ENCODE measurements around the gene CLK4. TPM values are rescaled to one million over a fixed set of nuclear protein-coding genes. Genes with fewer than 3 reads are reported as not detected.

Gene CLK4
- total RNA-seq, 1 donor from 2014 or later = 23.5 TPM

DNA sequence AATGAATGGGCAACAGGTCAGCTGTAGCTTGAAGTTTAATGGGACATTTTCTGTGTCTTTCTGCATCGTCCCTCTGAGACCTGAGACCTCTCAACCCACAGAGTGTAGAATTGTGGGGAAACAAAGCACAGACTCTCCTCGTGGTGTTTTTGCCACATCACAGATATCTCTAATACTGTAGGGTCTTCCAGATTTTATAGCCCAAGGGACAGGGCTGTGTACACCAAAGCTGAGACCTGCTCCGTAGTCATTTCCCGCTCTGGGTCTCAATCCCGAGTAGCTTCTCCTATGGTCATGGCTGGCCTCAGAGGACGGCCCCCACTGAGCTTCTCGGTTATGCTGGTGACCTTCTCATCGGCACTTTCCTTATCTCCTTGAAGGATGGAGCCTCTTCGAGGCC lies 14.9 kb upstream of the CLK4 start:
- intact Hi-C loops (cut with micrococcal nuclease) = no loop called here
- ATAC-seq (no peak), DNase-seq (no peak)

DNA sequence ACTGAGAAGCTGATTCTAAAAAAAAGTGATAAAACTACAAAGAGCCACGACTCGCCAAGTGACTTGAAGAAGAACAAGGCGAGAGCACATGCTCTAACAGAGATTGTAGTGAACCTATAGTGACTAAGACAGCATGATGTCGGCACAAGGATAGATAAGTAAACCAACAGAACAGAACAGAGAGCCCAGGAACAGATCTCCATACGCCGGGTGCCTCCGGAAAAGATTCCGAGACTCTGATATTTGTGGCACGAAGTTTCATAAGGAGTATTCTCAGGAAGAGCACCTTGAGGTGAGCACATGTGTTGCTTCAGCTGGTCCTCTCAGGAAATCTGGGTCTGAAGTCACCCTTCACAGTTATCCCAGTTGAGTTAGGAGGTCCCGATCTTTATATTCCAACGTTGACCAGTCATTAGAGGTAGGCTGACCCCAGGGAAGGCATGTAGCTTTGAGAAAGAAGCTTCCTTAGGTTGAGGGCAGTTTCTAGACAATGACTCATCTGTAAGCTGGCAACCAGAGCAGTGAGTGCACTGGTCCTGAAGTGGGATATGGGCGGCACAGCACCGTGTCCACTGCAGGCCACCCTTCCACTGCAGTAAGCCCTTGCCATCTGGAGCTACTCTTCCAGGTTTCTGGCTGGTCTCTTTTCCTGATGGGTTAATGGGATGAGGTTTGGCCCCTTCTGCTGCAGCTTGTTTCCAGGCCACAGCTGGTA lies 13.6 kb upstream of the CLK4 start:
- DNase-seq = no peak
- intact Hi-C loops (cut with micrococcal nuclease) = no loop called here
- ATAC-seq = no peak

DNA sequence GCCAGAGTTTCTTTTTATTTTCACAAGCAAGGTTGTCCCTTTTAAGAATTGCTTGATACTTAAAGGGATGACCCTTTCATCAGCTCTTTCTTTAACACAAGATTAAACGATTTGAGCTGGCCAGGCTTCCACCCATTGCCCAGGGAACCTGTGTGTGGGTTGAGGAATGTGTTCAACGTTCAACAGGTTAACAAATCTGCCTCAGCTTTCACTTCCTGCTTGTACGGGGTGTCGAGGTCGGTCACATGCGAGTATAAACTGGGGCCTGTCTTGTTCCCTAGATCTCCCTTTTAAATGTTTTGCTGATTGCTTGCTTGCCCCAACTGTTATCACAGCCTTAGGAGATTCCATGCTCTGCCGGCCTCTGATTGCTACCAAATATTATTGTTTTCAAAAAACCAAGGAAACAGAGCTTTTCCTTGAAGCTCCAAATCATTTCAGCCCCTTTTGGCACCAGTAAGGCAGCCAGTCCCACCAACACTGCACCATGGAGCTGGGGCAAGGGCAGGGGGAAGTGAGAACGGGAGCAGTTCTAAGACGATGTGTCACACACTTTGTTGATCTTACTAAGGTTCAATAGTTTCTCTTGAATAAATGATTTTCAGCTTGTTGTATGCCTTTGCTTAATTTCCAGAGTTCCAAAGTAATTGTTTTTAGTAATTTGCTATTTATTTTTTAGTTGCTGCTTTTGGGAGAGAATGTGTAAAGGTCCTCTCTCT lies 10.7 kb upstream of the CLK4 start:
- no peak for ATAC-seq
- intact Hi-C loops (cut with micrococcal nuclease) = no loop called here
- no peak for DNase-seq

DNA sequence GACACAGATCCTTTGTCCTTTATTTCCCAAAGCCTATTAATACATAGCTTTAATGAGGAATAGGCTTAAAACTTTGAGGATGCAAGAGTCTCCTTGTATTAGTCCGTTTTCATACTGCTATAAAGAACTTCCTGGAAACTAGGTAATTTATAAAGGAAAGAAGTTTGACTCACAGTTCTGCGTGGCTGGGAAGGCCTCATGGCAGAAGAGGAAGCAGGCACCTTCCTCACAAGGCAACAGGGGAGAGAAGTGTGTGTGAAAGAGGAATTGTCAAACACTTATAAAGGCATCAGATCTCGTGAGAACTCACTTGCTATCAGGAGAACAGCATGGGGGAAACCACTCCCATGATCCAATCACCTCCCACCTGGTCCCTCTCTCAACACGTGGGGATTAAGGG lies 5.4 kb upstream of the CLK4 start:
- intact Hi-C loops (cut with micrococcal nuclease) = no loop called here
- no peak for ATAC-seq
- no peak for DNase-seq

DNA sequence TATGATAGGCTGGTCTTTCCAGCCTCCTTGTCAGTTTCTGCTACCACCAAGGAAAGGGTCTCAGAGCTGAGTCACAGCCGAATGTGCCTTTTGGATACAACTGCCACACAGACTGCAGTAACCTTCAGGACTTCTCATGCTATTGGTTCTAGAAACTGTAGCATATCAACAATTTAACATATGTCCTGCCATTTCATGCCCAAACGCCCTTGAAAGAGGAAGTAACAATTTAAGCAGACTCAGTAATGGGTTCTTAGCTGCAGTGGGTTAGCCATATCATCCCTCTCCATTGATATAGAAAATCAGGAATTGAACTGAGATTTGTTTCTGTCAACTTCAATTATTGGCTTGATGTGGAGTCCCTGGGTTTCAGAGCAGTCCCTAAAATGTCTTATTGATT lies 4.1 kb upstream of the CLK4 start:
- ATAC-seq (no peak), DNase-seq (no peak)
- intact Hi-C loops (cut with micrococcal nuclease) = no loop called here

DNA sequence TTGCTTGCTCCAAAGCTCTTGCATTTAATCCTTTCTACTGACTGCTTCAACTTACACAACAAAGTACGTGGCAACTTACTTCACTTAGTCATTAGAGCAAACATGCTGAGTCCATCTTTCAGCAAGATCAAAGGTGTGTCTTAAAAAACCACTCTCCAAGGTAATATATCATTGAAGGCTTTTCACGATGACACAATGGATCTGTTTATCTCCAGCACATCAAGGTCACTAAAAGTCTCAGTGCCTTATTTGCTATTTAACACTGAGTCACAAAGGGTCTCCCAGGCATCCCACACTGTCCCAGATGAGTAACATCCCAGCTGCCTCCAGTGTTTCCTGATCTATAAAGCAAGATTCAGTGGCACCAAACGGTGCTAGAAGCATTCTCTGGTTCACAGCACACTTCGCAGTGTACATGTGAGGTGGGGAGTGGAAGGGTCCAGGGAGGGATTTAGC lies 3.7 kb upstream of the CLK4 start:
- intact Hi-C loops (cut with micrococcal nuclease) = no loop called here
- DNase-seq = no peak
- ATAC-seq = no peak

DNA sequence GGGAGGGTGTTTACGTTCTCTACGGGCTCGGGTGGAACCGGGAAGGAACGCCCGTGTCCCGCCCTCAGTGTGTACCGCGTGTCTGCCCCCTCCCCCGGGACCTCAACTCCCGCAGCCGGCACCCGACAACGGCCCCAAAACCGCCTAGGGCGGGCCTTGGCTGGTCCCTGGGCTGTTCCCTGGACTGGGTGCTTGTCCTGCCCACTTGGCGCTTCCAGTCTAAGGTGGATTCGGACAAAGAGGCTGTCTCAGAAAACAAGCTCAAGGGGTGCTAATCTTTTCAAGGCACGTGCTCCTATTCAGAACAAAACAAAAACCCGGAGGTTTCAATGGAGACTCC lies 379 bp upstream of the CLK4 start:
- intact Hi-C loops (cut with micrococcal nuclease) = no loop called here
- ATAC-seq (no peak), DNase-seq (no peak)

DNA sequence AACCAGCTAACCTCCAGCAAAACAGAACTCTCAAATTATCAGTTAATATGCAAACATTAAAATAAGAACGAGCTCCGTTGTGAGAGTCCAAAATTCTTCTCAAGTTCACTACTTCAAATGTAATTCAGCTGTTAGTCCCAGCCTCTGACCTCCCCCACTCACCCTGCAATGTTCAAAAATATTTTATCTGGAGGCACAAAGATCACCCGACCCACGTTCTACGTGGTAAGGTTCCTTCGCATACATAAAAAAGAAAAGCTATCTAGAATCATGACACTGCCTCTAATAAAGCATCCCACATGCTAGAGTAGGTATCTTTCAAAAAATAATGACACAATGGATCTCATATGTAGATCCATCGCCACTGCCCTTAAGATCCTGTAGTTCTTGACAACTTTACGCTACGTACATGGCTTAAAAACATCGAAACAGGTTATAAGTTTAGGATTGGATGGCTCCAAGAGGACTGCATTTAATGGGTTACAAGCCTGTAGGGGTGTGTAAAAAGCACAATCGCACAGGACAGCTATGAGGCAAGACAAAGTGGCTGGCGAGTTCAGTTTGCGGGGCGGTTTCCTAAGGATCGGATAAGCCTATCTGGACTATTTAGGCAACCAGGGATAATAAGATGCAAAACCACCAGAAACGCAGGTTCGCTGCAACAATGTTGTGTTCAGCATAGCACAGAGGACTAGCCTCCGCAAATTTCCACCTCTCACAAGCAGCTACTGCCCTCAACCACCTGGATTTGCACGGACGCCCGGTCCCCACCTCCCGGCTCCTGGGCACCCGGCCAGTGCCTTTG lies 969 bp downstream of the CLK4 start:
- no peak for DNase-seq
- intact Hi-C loops (cut with micrococcal nuclease) = no loop called here
- ATAC-seq = peak; percentile 24

DNA sequence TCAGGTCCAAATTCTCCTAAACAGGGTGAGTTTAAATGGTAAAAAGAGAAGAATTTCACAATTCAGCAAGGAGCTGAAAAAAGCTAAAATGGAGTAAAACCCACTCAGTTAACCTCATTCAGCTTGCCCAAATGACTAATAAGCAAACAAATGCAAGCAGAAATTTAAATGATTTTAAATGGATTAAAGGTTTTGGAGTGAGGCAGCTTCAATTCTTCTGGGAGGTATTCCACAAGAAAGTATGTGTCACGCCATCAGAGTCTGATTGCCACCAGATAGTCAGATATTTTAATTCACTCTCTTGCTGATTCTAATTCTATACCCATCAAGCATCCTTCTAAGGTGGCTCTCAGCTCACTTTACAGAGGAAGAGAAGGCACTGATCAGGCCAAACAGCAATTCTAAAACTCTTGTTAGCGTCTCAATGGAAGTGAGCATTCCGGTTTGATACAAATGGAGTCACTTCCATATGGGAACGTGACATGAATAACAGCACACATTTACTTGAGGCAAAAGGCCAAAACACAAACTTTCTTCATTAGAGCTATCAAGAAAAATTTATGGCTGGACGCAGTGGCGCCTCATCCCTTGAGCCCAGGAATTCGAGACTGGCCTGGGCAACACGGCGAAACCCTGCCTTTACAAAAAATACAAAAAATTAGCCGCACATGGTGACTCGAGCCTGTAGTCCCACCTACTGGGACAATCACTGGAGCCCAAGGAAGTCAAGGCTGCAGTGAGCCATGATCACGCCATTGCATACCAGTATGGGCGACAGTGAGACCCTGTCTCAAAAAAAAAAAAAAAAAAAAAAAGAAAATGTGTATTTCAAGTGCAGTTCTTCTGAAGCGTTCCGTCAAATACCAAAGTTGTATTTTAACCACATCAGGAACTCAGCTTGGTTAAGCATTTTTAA lies 2.0 kb downstream of the CLK4 start:
- no peak for DNase-seq
- ATAC-seq = no peak
- intact Hi-C loops (cut with micrococcal nuclease) = no loop called here

DNA sequence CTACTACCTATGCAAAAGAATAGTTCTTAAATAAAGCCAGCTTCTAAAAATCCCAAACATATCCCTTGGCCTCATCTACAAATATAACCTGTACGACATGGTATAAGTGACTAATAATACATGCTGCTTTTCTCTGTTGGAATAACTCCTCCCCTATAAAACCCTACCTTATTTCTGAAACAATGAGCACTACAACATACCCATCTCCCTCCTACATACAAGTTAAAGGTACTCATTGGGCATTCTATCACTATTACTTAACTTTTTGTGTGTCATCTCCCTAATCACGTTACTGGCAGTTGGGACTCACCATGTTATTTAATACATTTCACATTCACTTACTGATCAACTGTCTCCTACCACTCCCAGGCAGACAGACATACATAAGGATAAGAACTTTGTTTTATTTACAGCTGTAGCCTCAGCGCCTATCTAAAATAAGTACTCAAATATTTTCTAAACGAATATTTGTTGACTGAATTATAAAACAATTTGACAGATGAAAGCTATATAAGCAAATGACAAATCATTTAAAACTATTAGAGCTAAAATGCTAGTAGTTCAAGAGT lies 4.1 kb downstream of the CLK4 start:
- intact Hi-C loops (cut with micrococcal nuclease) = no loop called here

DNA sequence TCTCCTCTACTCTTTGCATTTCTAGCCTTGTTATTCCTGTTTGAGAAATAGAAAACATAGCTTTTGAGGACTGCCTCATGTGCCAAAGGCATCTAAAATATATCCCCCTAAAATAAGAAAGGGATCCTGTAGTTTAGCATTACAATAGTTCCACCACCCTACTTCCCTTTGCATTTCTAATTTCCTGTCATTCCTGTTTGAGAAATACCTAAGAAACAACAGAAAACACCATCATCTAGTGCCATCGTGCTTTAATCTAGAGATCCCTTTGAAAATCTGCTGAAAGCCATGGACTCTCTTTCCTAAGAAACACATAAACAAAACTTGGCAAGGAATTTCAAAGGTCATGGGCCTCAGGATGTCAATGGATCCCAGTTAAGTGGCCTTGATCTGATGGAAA lies 7.5 kb downstream of the CLK4 start:
- intact Hi-C loops (cut with micrococcal nuclease) = no loop called here
- ATAC-seq (no peak), DNase-seq (no peak)

More for the DNA sequence above, 4.1 kb downstream of the CLK4 start:
- DNase-seq = no peak
- ATAC-seq = no peak

DNA sequence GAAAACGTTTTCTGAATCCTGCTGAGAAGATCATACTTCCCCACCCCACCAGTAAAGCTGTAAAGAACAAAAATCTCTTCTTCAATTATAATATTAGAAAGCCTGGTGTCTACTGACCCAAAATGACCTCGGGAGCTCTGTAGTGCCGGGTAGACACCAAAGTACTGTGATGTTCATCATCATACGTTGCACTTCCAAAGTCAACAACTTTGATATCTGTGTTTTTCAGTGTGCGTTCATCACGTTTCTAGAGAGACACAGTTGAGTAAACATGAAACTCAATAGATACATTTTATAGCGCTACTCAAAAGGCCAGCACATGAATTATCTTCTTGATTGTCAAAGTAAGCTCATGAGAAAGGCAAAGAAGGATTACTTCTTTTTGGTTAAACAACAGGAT lies 14.6 kb downstream of the CLK4 start:
- ATAC-seq = peak; percentile 45
- DNase-seq = no peak
- intact Hi-C loops (cut with micrococcal nuclease) = no loop called here

DNA sequence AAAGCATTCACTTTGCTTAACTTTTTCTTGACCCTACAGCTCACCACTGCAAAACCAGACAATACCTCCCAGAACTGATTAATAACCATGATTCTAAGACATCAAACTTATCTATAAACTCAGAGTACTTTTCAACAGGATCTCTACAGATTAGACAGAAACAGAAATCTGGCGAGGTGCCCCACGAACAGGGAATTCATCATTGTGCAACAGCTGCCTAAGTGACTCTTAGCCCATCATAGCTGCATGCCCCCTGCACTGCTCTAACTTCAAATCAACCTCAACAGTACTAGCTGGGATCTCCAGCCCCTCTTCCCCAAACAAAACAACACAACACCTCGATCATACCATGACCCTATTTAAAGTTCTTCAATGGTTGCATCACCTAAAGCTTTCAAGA lies 20.6 kb downstream of the CLK4 start:
- DNase-seq (no peak), ATAC-seq (peak; percentile 32)
- intact Hi-C loops (cut with micrococcal nuclease) = no loop called here

DNA sequence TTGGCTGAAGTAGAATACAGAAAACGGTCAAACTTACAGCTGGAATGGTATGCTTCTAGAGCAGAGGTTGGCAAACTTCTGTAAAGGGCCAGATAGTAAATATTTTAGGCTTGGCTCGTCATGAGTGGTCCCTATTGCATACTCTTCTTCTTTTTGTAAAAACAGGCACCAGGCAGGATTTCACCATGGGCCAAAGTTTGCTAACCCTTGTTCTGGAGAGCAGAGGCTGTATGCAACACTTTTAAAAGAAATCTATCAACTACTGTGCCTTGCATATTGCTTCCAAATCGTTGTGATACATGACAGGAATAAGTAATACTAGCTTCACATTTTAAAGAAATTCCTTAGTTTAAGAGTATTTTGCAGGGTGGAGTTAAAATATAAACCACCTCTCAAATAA lies 21.1 kb downstream of the CLK4 start:
- ATAC-seq = no peak
- intact Hi-C loops (cut with micrococcal nuclease) = no loop called here
- DNase-seq = no peak

DNA sequence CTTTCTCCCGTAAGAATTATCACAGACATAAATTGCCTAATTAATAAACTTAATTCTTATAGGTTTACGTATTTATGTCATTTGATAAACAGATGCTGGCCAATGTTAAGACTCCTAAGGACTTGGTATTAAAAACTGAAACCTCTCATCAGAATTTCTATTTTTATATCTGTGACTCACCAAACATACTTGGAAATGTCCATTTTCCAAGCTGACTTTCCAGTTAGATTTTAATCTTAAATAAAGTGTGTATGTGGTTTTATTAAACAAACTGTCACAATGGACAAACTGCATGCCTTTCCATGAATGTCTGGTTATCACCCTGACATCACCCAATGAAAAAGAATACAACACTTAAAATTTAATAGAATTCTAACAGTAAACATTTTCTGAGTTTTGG lies 24.1 kb downstream of the CLK4 start:
- ATAC-seq (no peak), DNase-seq (no peak)
- intact Hi-C loops (cut with micrococcal nuclease) = no loop called here

DNA sequence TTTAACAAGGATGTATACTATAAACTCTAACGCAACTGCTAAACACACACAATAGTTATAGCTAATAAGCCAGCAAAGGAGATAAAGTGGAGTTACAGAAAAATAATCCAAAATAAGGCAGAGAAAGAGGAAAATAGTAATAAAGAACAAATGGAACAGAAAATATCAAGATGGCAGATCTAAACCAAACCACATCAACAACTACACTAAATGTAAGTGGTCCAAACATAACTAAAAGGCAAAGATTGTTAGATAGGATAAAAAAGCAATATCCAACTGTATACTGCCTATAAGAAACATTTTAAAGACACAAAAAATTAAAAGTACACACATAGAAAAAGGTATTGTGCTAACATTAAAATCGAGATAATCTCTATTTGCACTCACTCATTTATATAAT lies 31.1 kb downstream of the CLK4 start:
- intact Hi-C loops (cut with micrococcal nuclease) = no loop called here
- ATAC-seq (no peak), DNase-seq (no peak)

DNA sequence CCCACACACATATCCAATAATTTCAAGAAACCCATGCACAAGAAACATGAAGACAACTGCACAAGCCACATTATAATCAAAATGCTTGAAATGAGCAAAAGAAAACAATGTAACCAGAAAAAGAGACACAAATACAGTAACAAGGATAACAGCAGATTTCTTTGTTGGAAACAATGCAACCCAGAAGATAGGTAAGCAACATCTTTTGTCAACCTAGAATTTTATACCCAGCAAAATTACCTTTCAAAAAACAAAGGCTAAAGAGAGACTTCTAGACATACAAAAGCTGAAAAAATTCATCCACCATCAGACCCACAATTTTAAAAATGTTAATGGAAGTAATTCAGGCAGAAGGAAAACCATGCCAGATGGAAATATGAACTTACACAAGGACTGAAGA lies 31.7 kb downstream of the CLK4 start:
- no peak for DNase-seq
- intact Hi-C loops (cut with micrococcal nuclease) = no loop called here
- ATAC-seq = no peak

DNA sequence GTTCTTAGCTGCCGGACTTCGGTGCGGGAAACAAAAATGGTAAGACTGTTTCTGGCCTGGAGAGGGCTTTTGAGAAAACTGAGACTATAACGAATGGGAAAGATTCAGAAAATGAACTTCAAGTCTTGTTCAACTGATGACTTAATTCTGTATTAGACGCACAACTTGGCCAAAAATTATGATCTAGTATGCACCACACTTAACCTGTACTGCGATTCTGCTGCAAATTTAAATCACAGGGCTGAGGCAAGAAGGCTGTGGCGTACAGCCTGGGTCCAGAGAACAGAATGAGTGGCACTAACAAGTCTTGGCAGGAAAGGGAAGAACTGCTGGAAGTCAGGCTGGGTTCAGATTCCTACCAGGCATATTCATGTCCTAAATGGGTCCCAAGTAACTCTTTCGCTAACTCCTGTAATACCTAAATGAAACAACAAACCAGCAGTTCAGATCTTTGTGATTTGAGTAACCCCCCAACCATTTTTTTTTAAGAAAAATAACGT lies 35.9 kb downstream of the CLK4 start:
- intact Hi-C loops (cut with micrococcal nuclease) = no loop called here
- ATAC-seq = peak; percentile 68
- no peak for DNase-seq
